H1 (cell line): ENCODE data around the gene SLC7A8. TPM values are rescaled to one million over a fixed set of nuclear protein-coding genes. Genes with fewer than 3 reads are reported as not detected.

Source experiments
- CTCF ChIA-PET: fragments of 300-600 bp; sonication (Branson Sonifier 250); formaldehyde crosslinking; loops from one replicate; lab custom pipeline; 2021; ENCODE audit not compliant: partially characterized antibody; lab: Charles Lee
- POLR2A ChIA-PET: fragments of 300-600 bp; sonication (Branson Sonifier 250); formaldehyde crosslinking; loops from one replicate; lab custom pipeline; 2021; ENCODE audit warnings: inconsistent platforms; ENCODE audit not compliant: partially characterized antibody; lab: Charles Lee
- DNase-seq, 2 experiments: peaks; one replicate each; pipeline versions ENCODE4 v3.0.0 to v3.0.0-alpha.2; 2010 to 2022; ENCODE audit warnings: low spot score in 2 of 2, low read depth in 1 of 2, mixed read lengths in 1 of 2
- FAIRE-seq: peaks from 2 replicates; lab custom pipeline; 2011; peaks lifted over from hg19 to GRCh38; lab: Jason Lieb, UNC
- H2AFZ ChIP-seq: 2 replicates; pipeline ENCODE4 v1.8.1; 2012; ENCODE audit warnings: low read length, inconsistent platforms
- H2AK5ac ChIP-seq: 2 replicates; pipeline ENCODE4 v1.6.1; 2013; ENCODE audit warnings: low read depth, low read length
- H2BK120ac ChIP-seq: replicated peaks from 2 replicates; pipeline ENCODE3; 2013; ENCODE audit warnings: low read depth, low read length, inconsistent platforms
- H2BK12ac ChIP-seq: 2 replicates; pipeline ENCODE4 v1.6.1; 2013; ENCODE audit warnings: low read depth, low read length
- H2BK15ac ChIP-seq: 2 replicates; pipeline ENCODE4 v1.6.1; 2013; ENCODE audit warnings: low read length
- H2BK20ac ChIP-seq: 2 replicates; pipeline ENCODE4 v1.6.1; 2013; ENCODE audit warnings: low read length
- H2BK5ac ChIP-seq: 2 replicates; pipeline ENCODE4 v1.6.1; 2013; ENCODE audit warnings: low read depth, low read length
- H3K14ac ChIP-seq: 2 replicates; pipeline ENCODE4 v1.6.1; 2013; ENCODE audit warnings: inconsistent platforms; ENCODE audit not compliant: insufficient read length
- H3K18ac ChIP-seq: 2 replicates; pipeline ENCODE4 v1.6.1; 2013; ENCODE audit warnings: low read length; ENCODE audit errors: extremely low read depth
- H3K23ac ChIP-seq: 2 replicates; pipeline ENCODE4 v1.6.1; 2013; ENCODE audit warnings: inconsistent platforms; ENCODE audit not compliant: insufficient read length
- H3K23me2 ChIP-seq: 2 replicates; pipeline ENCODE4 v1.6.1; 2013; ENCODE audit warnings: low read depth, low read length
- H3K27ac ChIP-seq: 2 replicates; pipeline ENCODE4 v1.6.1; 2011; ENCODE audit warnings: low read depth, low read length, inconsistent platforms
- H3K27me3 ChIP-seq, 4 experiments: replicated peaks in 1 of 4; 1 replicate in 1 of 4; 2 replicates in 3 of 4; pipeline versions ENCODE4 v1.6.1 to v1.8.1; 2011 to 2013; ENCODE audit warnings: low read length in 3 of 4, mild to moderate bottlenecking in 3 of 4, inconsistent platforms in 2 of 4, mixed read lengths in 2 of 4, moderate library complexity in 1 of 4; ENCODE audit not compliant: control insufficient read depth in 3 of 4, insufficient read depth in 3 of 4; ENCODE audit errors: extremely low read depth in 1 of 4
- H3K36me3 ChIP-seq, 4 experiments: 2 replicates each; pipeline versions ENCODE4 v1.6.1 to v1.8.1; 2011 to 2013; ENCODE audit warnings: mild to moderate bottlenecking in 4 of 4, low read length in 3 of 4, moderate library complexity in 2 of 4, control low read depth in 1 of 4, inconsistent platforms in 1 of 4; ENCODE audit not compliant: insufficient read depth in 4 of 4, control insufficient read depth in 2 of 4
- H3K4ac ChIP-seq: replicated peaks from 2 replicates; pipeline ENCODE3; 2013; ENCODE audit warnings: low read length, low read depth, mixed read lengths, inconsistent platforms; ENCODE audit not compliant: insufficient read length
- H3K4me1 ChIP-seq, 4 experiments: replicated peaks in 1 of 4; 1 replicate in 1 of 4; 2 replicates in 3 of 4; pipeline versions ENCODE4 v1.6.1 to v1.8.1; 2011 to 2013; ENCODE audit warnings: low read length in 3 of 4, inconsistent platforms in 2 of 4, mixed read lengths in 1 of 4; ENCODE audit not compliant: insufficient read depth in 4 of 4, control insufficient read depth in 3 of 4
- H3K4me2 ChIP-seq, 2 experiments: 2 replicates each; pipeline versions ENCODE4 v1.6.1 to v1.8.1; 2011 to 2013; ENCODE audit warnings: low read depth in 2 of 2, low read length in 2 of 2, control low read depth in 1 of 2, inconsistent platforms in 1 of 2, mild to moderate bottlenecking in 1 of 2; ENCODE audit not compliant: insufficient read depth in 1 of 2
- H3K4me3 ChIP-seq, 4 experiments: fragments of 200-600, 300-600 bp in 1 of 4; sonication (generic), shearing (Covaris generic), sonication (Bioruptor Twin) in 1 of 4; 2 replicates each; pipeline versions ENCODE4 v1.5.1 to v1.8.1; 2011 to 2016; ENCODE audit warnings: low read length in 4 of 4, low read depth in 3 of 4, control low read depth in 2 of 4, inconsistent platforms in 2 of 4, mild to moderate bottlenecking in 2 of 4, mixed read lengths in 1 of 4, moderate library complexity in 1 of 4; ENCODE audit not compliant: insufficient read depth in 2 of 4; ENCODE audit errors: extremely low read depth in 1 of 4
- H3K56ac ChIP-seq: replicated peaks from 2 replicates; pipeline ENCODE3; 2013; ENCODE audit warnings: low read depth, mild to moderate bottlenecking, mixed read lengths, low read length, inconsistent platforms; ENCODE audit not compliant: insufficient read length
- H3K79me1 ChIP-seq: 2 replicates; pipeline ENCODE4 v1.6.1; 2013; ENCODE audit warnings: low read depth, low read length, control low read depth
- H3K79me2 ChIP-seq, 2 experiments: 2 replicates each; pipeline versions ENCODE4 v1.6.1 to v1.8.1; 2012 to 2013; ENCODE audit warnings: low read length in 2 of 2, mild to moderate bottlenecking in 2 of 2, inconsistent platforms in 1 of 2; ENCODE audit not compliant: insufficient read depth in 2 of 2, control insufficient read depth in 1 of 2
- H3K9ac ChIP-seq, 4 experiments: replicated peaks in 1 of 4; 1 replicate in 1 of 4; 2 replicates in 3 of 4; pipeline versions ENCODE4 v1.6.1 to v1.8.1; 2011 to 2013; ENCODE audit warnings: low read depth in 3 of 4, low read length in 3 of 4, control low read depth in 2 of 4, mild to moderate bottlenecking in 2 of 4, moderate library complexity in 2 of 4, inconsistent platforms in 1 of 4; ENCODE audit errors: extremely low read depth in 1 of 4
- H3K9me3 ChIP-seq, 2 experiments: 2 replicates each; pipeline versions ENCODE4 v1.6.1 to v1.8.1; 2012 to 2013; ENCODE audit warnings: mild to moderate bottlenecking in 2 of 2, moderate library complexity in 2 of 2, control low read depth in 1 of 2, inconsistent platforms in 1 of 2, low read depth in 1 of 2, low read length in 1 of 2, mixed read lengths in 1 of 2; ENCODE audit not compliant: insufficient read depth in 2 of 2
- H4K20me1 ChIP-seq, 2 experiments: replicated peaks in 1 of 2; 2 replicates each; pipeline versions ENCODE3 to v1.8.1; 2011 to 2013; ENCODE audit warnings: inconsistent platforms in 2 of 2, low read length in 2 of 2, mild to moderate bottlenecking in 1 of 2; ENCODE audit not compliant: insufficient read depth in 2 of 2, control insufficient read depth in 1 of 2
- H4K5ac ChIP-seq: 2 replicates; pipeline ENCODE4 v1.6.1; 2013; ENCODE audit warnings: low read length, low read depth, mixed read lengths, inconsistent platforms; ENCODE audit not compliant: insufficient read length
- H4K8ac ChIP-seq: 2 replicates; pipeline ENCODE4 v1.8.0; 2013; ENCODE audit warnings: mild to moderate bottlenecking, moderate library complexity, low read length, inconsistent platforms; ENCODE audit not compliant: insufficient read depth; ENCODE audit errors: extremely low read depth
- H4K91ac ChIP-seq: replicated peaks from 2 replicates; pipeline ENCODE3; 2013; ENCODE audit warnings: low read length, mixed read lengths, inconsistent platforms; ENCODE audit not compliant: insufficient read length
- CREB1 ChIP-seq: IDR thresholded peaks from 2 replicates; pipeline ENCODE4 v1.6.1; 2012; ENCODE audit warnings: inconsistent platforms
- HDAC6 ChIP-seq: IDR thresholded peaks from one replicate; pipeline ENCODE4 v1.7.1; 2012; ENCODE audit warnings: low read depth, mild to moderate bottlenecking, inconsistent platforms, low read length, moderate library complexity
- POLR2AphosphoS5 ChIP-seq: IDR thresholded peaks from 2 replicates; pipeline ENCODE4 v1.6.1; 2011; ENCODE audit warnings: low read depth, low read length
- RNF2 ChIP-seq: fragments of 200-900, 300-1000 bp; sonication (generic); IDR thresholded peaks from 2 replicates; pipeline ENCODE4 v1.7.1; 2016; ENCODE audit warnings: borderline replicate concordance, low read depth, mild to moderate bottlenecking, antibody characterized with exemption, low read length; ENCODE audit not compliant: poor library complexity, severe bottlenecking; ENCODE audit errors: missing control alignments
- TAF1 ChIP-seq: IDR thresholded peaks from 2 replicates; pipeline ENCODE4 v1.6.1; 2011; ENCODE audit warnings: mild to moderate bottlenecking, low read depth, low read length
- TAF7 ChIP-seq: optimal IDR thresholded peaks from 2 replicates; pipeline ENCODE3; 2011; ENCODE audit warnings: low read depth, mild to moderate bottlenecking, inconsistent platforms, low read length, moderate library complexity, borderline replicate concordance
- ZNF274 ChIP-seq: IDR thresholded peaks from 2 replicates; pipeline ENCODE4 v1.7.0; 2012; ENCODE audit warnings: low read length, borderline replicate concordance; ENCODE audit errors: extremely low read depth
- WGBS, 2 experiments: shearing (Covaris generic) in 1 of 2; methylation state at CpG; one replicate each; pipeline versions ENCODE4 v1.1.6 to v1.1.7; 2013 to 2015; ENCODE audit warnings: low lambda C conversion rate in 2 of 2, mixed read lengths in 2 of 2, inconsistent platforms in 1 of 2, low coverage in 1 of 2, missing lambda C conversion rate in 1 of 2; ENCODE audit not compliant: insufficient replicate concordance in 2 of 2, insufficient coverage in 1 of 2, insufficient read length in 1 of 2; ENCODE audit errors: extremely low coverage in 1 of 2, missing lambda C conversion rate in 1 of 2; 5-methylcytosine and 5-hydroxymethylcytosine counted together
- polyA plus RNA-seq, 7 experiments: library from polyadenylated mRNA; depleted of rRNA in 3 of 7; stranded (reverse) in 5 of 7; unstranded in 2 of 7; fragments of >200 nt in 5 of 7; fragments of 200-250 nt in 2 of 7; gene quantifications; 1 replicate in 5 of 7; 2 replicates in 1 of 7; 4 replicates in 1 of 7; pipeline versions ENCODE4 v1.2.1 to v1.2.3, GENCODE V29; 2011 to 2013; ENCODE audit warnings: missing spikeins in 2 of 7, mixed read lengths in 2 of 7
- total RNA-seq: library from RNA; stranded (reverse); fragmentation: NEBNext Ultra II Directional; extraction: Animal tissue kit (Norgen Biotek cat#: 25700); gene quantifications from 2 replicates; pipeline ENCODE4 v1.2.1, GENCODE V29; 2021
- TF ChIP-seq, protein P1 (sequence below): IDR thresholded peaks from 2 replicates; pipeline ENCODE4 v1.6.1; 2011; ENCODE audit warnings: low read length, improper control_type of control experiment
- TF ChIP-seq, protein P2 (sequence below): IDR thresholded peaks from 2 replicates; pipeline ENCODE4 v1.6.1; 2012; ENCODE audit warnings: low read length, inconsistent platforms

SLC7A8 gene
- total and polyA plus RNA-seq, 2 of the 8 experiments (the other 6 are each of a cell fraction or from before 2014, with no cell fraction given), result 182 to 204 TPM

DNA sequence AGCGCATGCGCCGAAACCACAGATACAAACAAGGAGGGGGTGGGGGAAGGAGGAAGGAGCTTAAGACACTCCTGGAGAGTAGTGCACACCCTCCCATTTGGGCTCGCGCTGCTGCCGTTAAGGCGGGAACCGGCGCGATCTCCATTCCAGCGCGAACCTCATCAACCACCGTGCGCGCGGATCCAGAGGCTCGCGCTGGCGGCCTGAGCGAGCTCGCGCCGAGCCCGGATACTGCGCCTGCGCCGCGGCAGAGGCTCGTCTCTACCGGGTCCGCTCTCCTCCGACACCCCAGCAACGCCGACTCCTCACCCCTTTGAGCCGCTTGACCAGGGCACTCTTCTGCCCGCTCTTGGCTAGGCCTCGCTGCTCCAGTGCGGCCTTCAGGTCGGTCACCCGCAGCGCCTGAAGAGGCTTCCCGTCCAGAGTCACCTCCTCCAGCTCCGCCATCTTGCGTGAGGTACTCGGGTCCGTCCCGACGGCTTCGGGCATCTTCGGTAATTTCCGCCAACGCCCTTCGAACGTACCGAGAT, 88.7 kb downstream of the SLC7A8 start, which contains the start of gene ACIN1:
Gene ACIN1, minus strand, starts transcription at position 471 of the 530 bp plus-strand sequence. Its CDS starts 24 bp downstream, at position 447.
- H2BK20ac ChIP-seq, result no peak within 1 kb of the TSS
- H4K8ac ChIP-seq, result peak within 1 kb of the TSS; percentile 100; the same call in 1 of the 2 replicates
- H3K23me2 ChIP-seq, result peaks cover 5% of the 10 kb centered on the region; the same call in 1 of the 2 replicates
- no peaks in the 10 kb centered on the region for H3K9me3 ChIP-seq
- H4K91ac ChIP-seq, result peak within 1 kb of the TSS; percentile 48
- H2BK120ac ChIP-seq, result peak within 1 kb of the TSS; percentile 7
- H3K23ac ChIP-seq, result no peak within 1 kb of the TSS
- H3K4me1 ChIP-seq, result no peaks in the 10 kb centered on the region; a peak in 3 of 7 replicates
- H3K14ac ChIP-seq, result peak within 1 kb of the TSS; percentile 35
- peak within 1 kb of the TSS; percentile 97 to 100 (median 100) for H3K9ac ChIP-seq
- peak within 1 kb of the TSS; percentile 99 for H3K56ac ChIP-seq
- WGBS, 2 experiments, result 0% methylated on average over 49 of the region's 55 CpGs; no CpG with 5 or more reads in 1 of the 2 experiments
- peak within 1 kb of the TSS; percentile 92 to 97 (median 96) for H3K4me3 ChIP-seq
- peak within 1 kb of the TSS; percentile 97 for H2BK5ac ChIP-seq
- H4K20me1 ChIP-seq, result peaks cover 9 to 11% of the 10 kb centered on the region in 2 experiments
- H3K27ac ChIP-seq, result peak within 1 kb of the TSS; percentile 99
- CTCF ChIA-PET, result interaction anchor here (0.6 to 4.2 kb wide), 16 partner anchors 10 to 201 kb away, joined by 3 to 23 read pairs (median 5); no protein-coding TSS in a partner anchor
- peaks cover 19 to 67% of the 10 kb centered on the region in 2 experiments for H3K79me2 ChIP-seq
- peak within 1 kb of the TSS; percentile 91 to 92 for H3K4me2 ChIP-seq
- H3K27me3 ChIP-seq, result no peaks in the 10 kb centered on the region
- H4K5ac ChIP-seq, result peak within 1 kb of the TSS; percentile 97
- DNase-seq (peak in 1 of 2 experiments; percentile 100), FAIRE-seq (no peak)
- H2BK12ac ChIP-seq, result peak within 1 kb of the TSS; percentile 41; the same call in 1 of the 2 replicates
- POLR2A ChIA-PET, result interaction anchor here (0.6 to 3.2 kb wide), 42 partner anchors 8 to 1141 kb away, joined by 3 to 36 read pairs (median 5); partner anchors contain the start of genes AJUBA, CDH24, CEBPE and CIROP
- peaks cover 28 to 50% (median 35%) of the 10 kb centered on the region in 4 experiments for H3K36me3 ChIP-seq
- peaks cover 12% of the 10 kb centered on the region for H3K79me1 ChIP-seq
- peak within 1 kb of the TSS; percentile 95 for H3K4ac ChIP-seq
- H2AK5ac ChIP-seq, result no peak within 1 kb of the TSS
- H2AFZ ChIP-seq, result peak within 1 kb of the TSS; percentile 88; the same call in 1 of the 2 replicates
- H3K18ac ChIP-seq, result peak within 1 kb of the TSS; percentile 92
- H2BK15ac ChIP-seq, result no peak within 1 kb of the TSS
- TF ChIP-seq POLR2AphosphoS5, result peak; percentile 96
- peak; percentile 86 for TF ChIP-seq TAF7
- TF ChIP-seq HDAC6, result no peak
- TF ChIP-seq, protein P1, sequence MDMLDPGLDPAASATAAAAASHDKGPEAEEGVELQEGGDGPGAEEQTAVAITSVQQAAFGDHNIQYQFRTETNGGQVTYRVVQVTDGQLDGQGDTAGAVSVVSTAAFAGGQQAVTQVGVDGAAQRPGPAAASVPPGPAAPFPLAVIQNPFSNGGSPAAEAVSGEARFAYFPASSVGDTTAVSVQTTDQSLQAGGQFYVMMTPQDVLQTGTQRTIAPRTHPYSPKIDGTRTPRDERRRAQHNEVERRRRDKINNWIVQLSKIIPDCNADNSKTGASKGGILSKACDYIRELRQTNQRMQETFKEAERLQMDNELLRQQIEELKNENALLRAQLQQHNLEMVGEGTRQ, result no peak
- no peak for TF ChIP-seq RNF2
- TF ChIP-seq CREB1, result 0 out of 2 replicates have a peak, but pooled peaks have one; percentile 5
- TF ChIP-seq ZNF274, result no peak
- peak; percentile 87 for TF ChIP-seq TAF1
- TF ChIP-seq, protein P2, sequence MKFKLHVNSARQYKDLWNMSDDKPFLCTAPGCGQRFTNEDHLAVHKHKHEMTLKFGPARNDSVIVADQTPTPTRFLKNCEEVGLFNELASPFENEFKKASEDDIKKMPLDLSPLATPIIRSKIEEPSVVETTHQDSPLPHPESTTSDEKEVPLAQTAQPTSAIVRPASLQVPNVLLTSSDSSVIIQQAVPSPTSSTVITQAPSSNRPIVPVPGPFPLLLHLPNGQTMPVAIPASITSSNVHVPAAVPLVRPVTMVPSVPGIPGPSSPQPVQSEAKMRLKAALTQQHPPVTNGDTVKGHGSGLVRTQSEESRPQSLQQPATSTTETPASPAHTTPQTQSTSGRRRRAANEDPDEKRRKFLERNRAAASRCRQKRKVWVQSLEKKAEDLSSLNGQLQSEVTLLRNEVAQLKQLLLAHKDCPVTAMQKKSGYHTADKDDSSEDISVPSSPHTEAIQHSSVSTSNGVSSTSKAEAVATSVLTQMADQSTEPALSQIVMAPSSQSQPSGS, result no peak
